Measurements from ENCODE around the gene TBCD. TPM values are rescaled to one million over a fixed set of nuclear protein-coding genes. Genes with fewer than 3 reads are reported as not detected.

TBCD gene
- total and polyA plus RNA-seq, 9 of the 15 experiments (the other 6 are each of a cell fraction or from before 2014, with no cell fraction given) = 8.9 to 98.5 (median 28.0) TPM

DNA sequence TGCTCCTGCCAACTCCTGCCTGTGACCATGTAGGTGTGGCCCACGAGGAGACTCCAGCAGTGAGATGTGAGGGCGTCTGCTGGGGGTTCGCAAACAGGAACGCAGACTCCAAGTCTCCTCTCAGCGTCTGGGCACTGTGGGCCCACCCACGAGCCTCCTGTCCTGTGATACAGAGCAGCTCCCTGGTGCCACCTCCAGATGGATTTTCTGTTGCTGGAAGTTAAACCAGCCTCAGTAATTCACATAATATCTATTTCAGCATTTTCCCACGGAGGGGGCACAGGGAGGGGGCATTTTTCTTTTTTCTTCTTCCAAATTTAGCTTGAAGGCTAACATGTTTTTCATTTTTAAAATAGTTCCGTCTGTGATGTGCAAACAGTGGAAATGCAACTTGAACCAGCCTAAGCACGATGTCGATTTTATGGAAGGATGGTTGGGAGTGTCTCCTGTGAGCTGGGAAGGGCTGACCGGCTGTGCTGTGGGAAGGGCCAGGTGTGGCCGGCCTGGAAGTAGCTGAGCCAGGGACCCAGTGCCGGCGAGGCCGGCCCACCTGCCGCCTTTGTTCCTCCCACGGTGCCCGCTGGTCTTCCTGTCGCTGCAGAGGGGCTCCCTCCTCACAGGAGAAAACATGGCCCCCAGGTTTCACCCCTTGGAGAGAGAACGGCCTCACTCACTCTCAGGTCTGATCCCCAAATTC lies 49.5 kb upstream of the TBCD start:
- ATAC-seq (no peak), DNase-seq (ENCODE audit: extremely low read depth in 1 of 4, low spot score in 3 of 4) (no peak), FAIRE-seq (no peak)
- H4K20me1 ChIP-seq (replicated peaks; ENCODE audit: control insufficient read depth, insufficient read depth, low read length) = 0 out of 2 replicates have a peak, but pooled peaks cover 2% of the 10 kb centered on the region
- BruUV-seq (replicated peaks) = no TSS peak
- H3K36me3 ChIP-seq (ENCODE audit: control insufficient read depth, insufficient read depth, low read length) = no peaks in the 10 kb centered on the region
- in situ Hi-C loops (cut with MboI) = no loop called here
- WGBS (ENCODE audit: insufficient coverage, low coverage, missing lambda C conversion rate) = 44% methylated on average over 20 of the region's 20 CpGs
- no peak overlapping the region for H3K4me3 ChIP-seq
- H2AFZ ChIP-seq (ENCODE audit: low read depth, low read length) = no peak overlapping the region
- no peaks in the 10 kb centered on the region for H3K9me3 ChIP-seq (replicated peaks; ENCODE audit: control insufficient read depth, insufficient read depth, low read depth, low read length)
- no peak overlapping the region for H3K4me2 ChIP-seq (ENCODE audit: insufficient read depth, low read length)
- intact Hi-C loops (cut with micrococcal nuclease) = no loop called here
- TF ChIP-seq, protein P1, sequence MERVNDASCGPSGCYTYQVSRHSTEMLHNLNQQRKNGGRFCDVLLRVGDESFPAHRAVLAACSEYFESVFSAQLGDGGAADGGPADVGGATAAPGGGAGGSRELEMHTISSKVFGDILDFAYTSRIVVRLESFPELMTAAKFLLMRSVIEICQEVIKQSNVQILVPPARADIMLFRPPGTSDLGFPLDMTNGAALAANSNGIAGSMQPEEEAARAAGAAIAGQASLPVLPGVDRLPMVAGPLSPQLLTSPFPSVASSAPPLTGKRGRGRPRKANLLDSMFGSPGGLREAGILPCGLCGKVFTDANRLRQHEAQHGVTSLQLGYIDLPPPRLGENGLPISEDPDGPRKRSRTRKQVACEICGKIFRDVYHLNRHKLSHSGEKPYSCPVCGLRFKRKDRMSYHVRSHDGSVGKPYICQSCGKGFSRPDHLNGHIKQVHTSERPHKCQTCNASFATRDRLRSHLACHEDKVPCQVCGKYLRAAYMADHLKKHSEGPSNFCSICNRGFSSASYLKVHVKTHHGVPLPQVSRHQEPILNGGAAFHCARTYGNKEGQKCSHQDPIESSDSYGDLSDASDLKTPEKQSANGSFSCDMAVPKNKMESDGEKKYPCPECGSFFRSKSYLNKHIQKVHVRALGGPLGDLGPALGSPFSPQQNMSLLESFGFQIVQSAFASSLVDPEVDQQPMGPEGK (CRISPR knock-in tag; IDR thresholded peaks at IDR 0.05; ENCODE audit: borderline replicate concordance) = no peak
- TF ChIP-seq ZNF224 (CRISPR knock-in tag; IDR thresholded peaks at IDR 0.05) = no peak
- no peak for TF ChIP-seq HNRNPL (IDR thresholded peaks at IDR 0.05; ENCODE audit: low read depth, low read length)
- TF ChIP-seq, protein P2, sequence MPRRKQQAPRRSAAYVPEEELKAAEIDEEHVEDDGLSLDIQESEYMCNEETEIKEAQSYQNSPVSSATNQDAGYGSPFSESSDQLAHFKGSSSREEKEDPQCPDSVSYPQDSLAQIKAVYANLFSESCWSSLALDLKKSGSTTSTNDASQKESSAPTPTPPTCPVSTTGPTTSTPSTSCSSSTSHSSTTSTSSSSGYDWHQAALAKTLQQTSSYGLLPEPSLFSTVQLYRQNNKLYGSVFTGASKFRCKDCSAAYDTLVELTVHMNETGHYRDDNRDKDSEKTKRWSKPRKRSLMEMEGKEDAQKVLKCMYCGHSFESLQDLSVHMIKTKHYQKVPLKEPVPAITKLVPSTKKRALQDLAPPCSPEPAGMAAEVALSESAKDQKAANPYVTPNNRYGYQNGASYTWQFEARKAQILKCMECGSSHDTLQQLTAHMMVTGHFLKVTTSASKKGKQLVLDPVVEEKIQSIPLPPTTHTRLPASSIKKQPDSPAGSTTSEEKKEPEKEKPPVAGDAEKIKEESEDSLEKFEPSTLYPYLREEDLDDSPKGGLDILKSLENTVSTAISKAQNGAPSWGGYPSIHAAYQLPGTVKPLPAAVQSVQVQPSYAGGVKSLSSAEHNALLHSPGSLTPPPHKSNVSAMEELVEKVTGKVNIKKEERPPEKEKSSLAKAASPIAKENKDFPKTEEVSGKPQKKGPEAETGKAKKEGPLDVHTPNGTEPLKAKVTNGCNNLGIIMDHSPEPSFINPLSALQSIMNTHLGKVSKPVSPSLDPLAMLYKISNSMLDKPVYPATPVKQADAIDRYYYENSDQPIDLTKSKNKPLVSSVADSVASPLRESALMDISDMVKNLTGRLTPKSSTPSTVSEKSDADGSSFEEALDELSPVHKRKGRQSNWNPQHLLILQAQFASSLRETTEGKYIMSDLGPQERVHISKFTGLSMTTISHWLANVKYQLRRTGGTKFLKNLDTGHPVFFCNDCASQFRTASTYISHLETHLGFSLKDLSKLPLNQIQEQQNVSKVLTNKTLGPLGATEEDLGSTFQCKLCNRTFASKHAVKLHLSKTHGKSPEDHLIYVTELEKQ (CRISPR knock-in tag; IDR thresholded peaks at IDR 0.05) = no peak
- peaks cover 0 to 17% of the 10 kb centered on the region in 2 experiments; a peak in 2 of 5 replicates for H3K27me3 ChIP-seq (ENCODE audit: control insufficient read depth in 2 of 2, insufficient read depth in 2 of 2, low read length in 2 of 2)
- H3K9ac ChIP-seq (ENCODE audit: insufficient read depth in 1 of 2, low read depth in 2 of 2, low read length in 2 of 2) = no peak overlapping the region
- POLR2A ChIA-PET = interaction anchor here (1.1 kb wide), 1 partner anchor 9 kb away, joined by 3 read pairs; no protein-coding TSS in a partner anchor
- H3K27ac ChIP-seq (ENCODE audit: extremely low read depth, low read depth, low read length) = no peak overlapping the region
- no peaks in the 10 kb centered on the region for H3K79me2 ChIP-seq (ENCODE audit: control insufficient read depth, insufficient read depth, low read length)
- H3K4me1 ChIP-seq (replicated peaks in 1 of 2; ENCODE audit: control insufficient read depth in 2 of 2, insufficient read depth in 2 of 2, low read length in 2 of 2) = peaks cover 0 to 55% of the 10 kb centered on the region in 2 experiments; a peak in 3 of 5 replicates
- CTCF ChIA-PET (ENCODE audit: low intra/inter-chr PET ratio) = no interaction called here
- peaks cover 3% of the 10 kb centered on the region for H3K9me1 ChIP-seq (ENCODE audit: control insufficient read depth, insufficient read depth, low read length)
